ENCODE data around the gene GAL.

The GAL gene

DNA sequence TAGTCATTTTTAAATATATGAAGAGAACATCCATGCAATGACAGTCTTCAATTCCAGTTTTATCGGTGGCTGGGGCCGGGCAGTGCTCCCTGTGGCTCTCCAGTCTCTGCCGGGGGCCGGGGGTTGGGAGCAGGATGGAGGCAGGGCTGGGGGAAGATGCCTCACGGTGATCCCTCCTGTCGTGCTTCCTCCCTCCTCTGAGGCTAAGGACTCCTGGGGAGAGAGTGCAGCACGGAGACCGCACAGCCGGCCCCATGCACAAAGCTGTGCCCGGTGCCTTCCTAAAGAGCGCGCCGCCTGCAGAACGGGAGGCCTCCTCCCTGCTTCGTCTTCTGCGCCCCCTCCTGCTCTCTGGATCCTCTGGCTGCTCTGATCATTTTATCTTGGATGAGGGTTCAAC, 20.5 kb downstream of the GAL start:
- Histone ChIP-seq H3K4me3 (ENCODE audit: low read length) (no peak overlapping the region), H3K9me3 (ENCODE audit: control insufficient read depth, insufficient read depth, low read length) (no peaks in the 10 kb centered on the region), H3K36me3 (ENCODE audit: control insufficient read depth, low read length) (no peaks in the 10 kb centered on the region), H3K27ac (ENCODE audit: low read depth, low read length) (no peak overlapping the region), H3K27me3 (ENCODE audit: control insufficient read depth, low read length) (peaks cover 3% of the 10 kb centered on the region; the same call in 1 of the 2 replicates), H3F3A (ENCODE audit: control insufficient read depth, insufficient read depth) (no peaks in the 10 kb centered on the region), H3K9me2 (replicated peaks; ENCODE audit: control insufficient read depth, low read length) (no peaks in the 10 kb centered on the region), H3K4me2 (ENCODE audit: low read length) (no peak overlapping the region), H3K79me2 (ENCODE audit: control insufficient read depth, low read length) (no peaks in the 10 kb centered on the region), H4K20me1 (ENCODE audit: control insufficient read depth, insufficient read depth, low read depth, low read length) (no peaks in the 10 kb centered on the region), H3K4me1 (ENCODE audit: control insufficient read depth, low read length) (no peaks in the 10 kb centered on the region)
- no peak for TF ChIP-seq EZH2phosphoT487 (IDR thresholded peaks at IDR 0.05; ENCODE audit: borderline replicate concordance, low read length)
- TF ChIP-seq, protein P1, sequence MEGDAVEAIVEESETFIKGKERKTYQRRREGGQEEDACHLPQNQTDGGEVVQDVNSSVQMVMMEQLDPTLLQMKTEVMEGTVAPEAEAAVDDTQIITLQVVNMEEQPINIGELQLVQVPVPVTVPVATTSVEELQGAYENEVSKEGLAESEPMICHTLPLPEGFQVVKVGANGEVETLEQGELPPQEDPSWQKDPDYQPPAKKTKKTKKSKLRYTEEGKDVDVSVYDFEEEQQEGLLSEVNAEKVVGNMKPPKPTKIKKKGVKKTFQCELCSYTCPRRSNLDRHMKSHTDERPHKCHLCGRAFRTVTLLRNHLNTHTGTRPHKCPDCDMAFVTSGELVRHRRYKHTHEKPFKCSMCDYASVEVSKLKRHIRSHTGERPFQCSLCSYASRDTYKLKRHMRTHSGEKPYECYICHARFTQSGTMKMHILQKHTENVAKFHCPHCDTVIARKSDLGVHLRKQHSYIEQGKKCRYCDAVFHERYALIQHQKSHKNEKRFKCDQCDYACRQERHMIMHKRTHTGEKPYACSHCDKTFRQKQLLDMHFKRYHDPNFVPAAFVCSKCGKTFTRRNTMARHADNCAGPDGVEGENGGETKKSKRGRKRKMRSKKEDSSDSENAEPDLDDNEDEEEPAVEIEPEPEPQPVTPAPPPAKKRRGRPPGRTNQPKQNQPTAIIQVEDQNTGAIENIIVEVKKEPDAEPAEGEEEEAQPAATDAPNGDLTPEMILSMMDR (IDR thresholded peaks at IDR 0.05; ENCODE audit: low read depth, low read length, poor library complexity, severe bottlenecking) = no peak

DNA sequence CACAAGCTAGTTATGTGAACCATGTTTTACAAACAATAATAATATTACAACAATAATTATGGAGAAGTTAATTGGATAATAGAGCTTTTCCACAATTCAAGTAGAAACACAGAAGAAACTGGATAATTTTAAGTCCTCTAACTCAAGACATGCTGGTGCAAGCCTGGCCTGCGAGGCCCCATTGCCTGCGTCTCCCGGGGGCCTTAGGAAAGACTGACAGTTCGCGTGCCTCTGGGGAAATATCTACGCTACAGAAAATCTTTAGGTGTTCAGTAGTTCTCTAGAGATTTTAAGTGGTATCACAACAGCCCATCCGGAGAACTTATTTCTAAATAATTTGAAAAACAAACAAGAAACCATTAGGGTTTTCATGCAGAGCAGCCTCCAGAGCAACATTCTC, 23.2 kb downstream of the GAL start:
- Histone ChIP-seq H3K27me3 (ENCODE audit: control insufficient read depth, low read length) (peaks cover 4% of the 10 kb centered on the region; the same call in 1 of the 2 replicates), H4K20me1 (ENCODE audit: control insufficient read depth, insufficient read depth, low read depth, low read length) (no peaks in the 10 kb centered on the region), H3K79me2 (ENCODE audit: control insufficient read depth, low read length) (no peaks in the 10 kb centered on the region), H3K4me3 (ENCODE audit: low read length) (no peak overlapping the region), H3F3A (ENCODE audit: control insufficient read depth, insufficient read depth) (no peaks in the 10 kb centered on the region), H3K36me3 (ENCODE audit: control insufficient read depth, low read length) (no peaks in the 10 kb centered on the region), H3K27ac (ENCODE audit: low read depth, low read length) (no peak overlapping the region), H3K4me1 (ENCODE audit: control insufficient read depth, low read length) (no peaks in the 10 kb centered on the region), H3K9me2 (replicated peaks; ENCODE audit: control insufficient read depth, low read length) (no peaks in the 10 kb centered on the region), H3K9me3 (ENCODE audit: control insufficient read depth, insufficient read depth, low read length) (no peaks in the 10 kb centered on the region), H3K4me2 (ENCODE audit: low read length) (no peak overlapping the region)
- TF ChIP-seq EZH2phosphoT487 (IDR thresholded peaks at IDR 0.05; ENCODE audit: borderline replicate concordance, low read length) = no peak
- TF ChIP-seq, protein P1 (IDR thresholded peaks at IDR 0.05; ENCODE audit: low read depth, low read length, poor library complexity, severe bottlenecking) = no peak

DNA sequence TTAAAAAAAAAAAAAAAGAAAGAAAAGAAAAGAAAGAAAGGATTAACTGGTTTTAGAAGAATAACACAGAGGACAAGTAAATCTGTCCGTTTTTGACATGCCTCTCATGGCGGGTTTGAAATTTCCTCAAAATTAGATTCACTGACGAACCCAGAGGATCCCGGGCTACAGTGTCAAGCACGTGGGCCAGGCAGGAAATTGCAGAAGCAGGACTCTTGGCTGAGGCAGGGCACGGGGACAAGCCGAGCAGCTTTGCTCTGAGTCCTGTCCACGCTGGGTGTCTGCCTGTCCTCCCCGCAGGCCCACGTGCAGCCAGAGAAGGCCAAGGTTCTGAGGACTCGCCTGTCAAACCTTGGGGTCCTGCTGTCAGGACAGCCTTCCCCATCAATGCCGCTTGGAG, 24.7 kb downstream of the GAL start:
- TF ChIP-seq EZH2phosphoT487 (IDR thresholded peaks at IDR 0.05; ENCODE audit: borderline replicate concordance, low read length) = no peak
- TF ChIP-seq, protein P1 (IDR thresholded peaks at IDR 0.05; ENCODE audit: low read depth, low read length, poor library complexity, severe bottlenecking) = no peak

More for the DNA sequence above, 24.7 kb downstream of the GAL start:
- H3K9me2 ChIP-seq (replicated peaks; ENCODE audit: control insufficient read depth, low read length) = no peaks in the 10 kb centered on the region
- no peak overlapping the region for H3K4me2 ChIP-seq (ENCODE audit: low read length)
- H3K36me3 ChIP-seq (ENCODE audit: control insufficient read depth, low read length) = no peaks in the 10 kb centered on the region
- no peaks in the 10 kb centered on the region for H3K9me3 ChIP-seq (ENCODE audit: control insufficient read depth, insufficient read depth, low read length)
- H3K79me2 ChIP-seq (ENCODE audit: control insufficient read depth, low read length) = no peaks in the 10 kb centered on the region
- peaks cover 3% of the 10 kb centered on the region; the same call in 1 of the 2 replicates for H3K27me3 ChIP-seq (ENCODE audit: control insufficient read depth, low read length)
- no peak overlapping the region for H3K4me3 ChIP-seq (ENCODE audit: low read length)
- no peak overlapping the region for H3K27ac ChIP-seq (ENCODE audit: low read depth, low read length)
- H3F3A ChIP-seq (ENCODE audit: control insufficient read depth, insufficient read depth) = no peaks in the 10 kb centered on the region
- H4K20me1 ChIP-seq (ENCODE audit: control insufficient read depth, insufficient read depth, low read depth, low read length) = no peaks in the 10 kb centered on the region
- no peaks in the 10 kb centered on the region for H3K4me1 ChIP-seq (ENCODE audit: control insufficient read depth, low read length)
